Brain microvascular endothelial cell (primary cell): Measurements from ENCODE around the gene FAM110D.

Experiments used
- DNase-seq: peaks from one replicate; pipeline ENCODE4 v3.0.0-alpha.2; 2020
- H3K27ac ChIP-seq: fragments of 250-450 bp; sonication (Bioruptor Pico); 2 replicates; pipeline ENCODE4 v1.5.1; 2020; ENCODE audit warnings: mild to moderate bottlenecking, moderate library complexity
- H3K27me3 ChIP-seq: fragments of 250-450 bp; sonication (Bioruptor Pico); replicated peaks from 2 replicates; pipeline ENCODE4 v1.5.1; 2020; ENCODE audit warnings: mild to moderate bottlenecking
- H3K36me3 ChIP-seq: fragments of 250-450 bp; sonication (Bioruptor Pico); replicated peaks from 2 replicates; pipeline ENCODE4 v1.5.1; 2020; ENCODE audit warnings: mild to moderate bottlenecking
- H3K4me3 ChIP-seq: 2 replicates; pipeline ENCODE4 v1.5.1; 2011; ENCODE audit warnings: low read depth, mild to moderate bottlenecking, control low read depth, low read length, moderate library complexity
- in situ Hi-C: cut with HindIII; loops from 2 replicates; pipeline ENCODE4 v1.10.0; 2017; ENCODE audit warnings: low sequenced_read_pairs, low pct_ligation_motif_present
- TF ChIP-seq, protein P1 (sequence below): IDR thresholded peaks from 2 replicates; pipeline ENCODE4 v1.5.1; 2011; ENCODE audit warnings: low read depth, mild to moderate bottlenecking, moderate library complexity, low read length, control low read depth, inconsistent platforms; ENCODE audit errors: missing control alignments

FAM110D gene

GRCh38 chr1:26160527-26161414 lies 1.9 kb downstream of the FAM110D start:
- Histone ChIP-seq H3K27me3 (peaks cover 1% of the 10 kb centered on the region), H3K36me3 (no peaks in the 10 kb centered on the region), H3K4me3 (peak overlapping the region; percentile 46), H3K27ac (no peak overlapping the region)
- TF ChIP-seq, protein P1, sequence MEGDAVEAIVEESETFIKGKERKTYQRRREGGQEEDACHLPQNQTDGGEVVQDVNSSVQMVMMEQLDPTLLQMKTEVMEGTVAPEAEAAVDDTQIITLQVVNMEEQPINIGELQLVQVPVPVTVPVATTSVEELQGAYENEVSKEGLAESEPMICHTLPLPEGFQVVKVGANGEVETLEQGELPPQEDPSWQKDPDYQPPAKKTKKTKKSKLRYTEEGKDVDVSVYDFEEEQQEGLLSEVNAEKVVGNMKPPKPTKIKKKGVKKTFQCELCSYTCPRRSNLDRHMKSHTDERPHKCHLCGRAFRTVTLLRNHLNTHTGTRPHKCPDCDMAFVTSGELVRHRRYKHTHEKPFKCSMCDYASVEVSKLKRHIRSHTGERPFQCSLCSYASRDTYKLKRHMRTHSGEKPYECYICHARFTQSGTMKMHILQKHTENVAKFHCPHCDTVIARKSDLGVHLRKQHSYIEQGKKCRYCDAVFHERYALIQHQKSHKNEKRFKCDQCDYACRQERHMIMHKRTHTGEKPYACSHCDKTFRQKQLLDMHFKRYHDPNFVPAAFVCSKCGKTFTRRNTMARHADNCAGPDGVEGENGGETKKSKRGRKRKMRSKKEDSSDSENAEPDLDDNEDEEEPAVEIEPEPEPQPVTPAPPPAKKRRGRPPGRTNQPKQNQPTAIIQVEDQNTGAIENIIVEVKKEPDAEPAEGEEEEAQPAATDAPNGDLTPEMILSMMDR, result no peak
- in situ Hi-C loops, result no loop called here
- DNase-seq, result no peak

DNA sequence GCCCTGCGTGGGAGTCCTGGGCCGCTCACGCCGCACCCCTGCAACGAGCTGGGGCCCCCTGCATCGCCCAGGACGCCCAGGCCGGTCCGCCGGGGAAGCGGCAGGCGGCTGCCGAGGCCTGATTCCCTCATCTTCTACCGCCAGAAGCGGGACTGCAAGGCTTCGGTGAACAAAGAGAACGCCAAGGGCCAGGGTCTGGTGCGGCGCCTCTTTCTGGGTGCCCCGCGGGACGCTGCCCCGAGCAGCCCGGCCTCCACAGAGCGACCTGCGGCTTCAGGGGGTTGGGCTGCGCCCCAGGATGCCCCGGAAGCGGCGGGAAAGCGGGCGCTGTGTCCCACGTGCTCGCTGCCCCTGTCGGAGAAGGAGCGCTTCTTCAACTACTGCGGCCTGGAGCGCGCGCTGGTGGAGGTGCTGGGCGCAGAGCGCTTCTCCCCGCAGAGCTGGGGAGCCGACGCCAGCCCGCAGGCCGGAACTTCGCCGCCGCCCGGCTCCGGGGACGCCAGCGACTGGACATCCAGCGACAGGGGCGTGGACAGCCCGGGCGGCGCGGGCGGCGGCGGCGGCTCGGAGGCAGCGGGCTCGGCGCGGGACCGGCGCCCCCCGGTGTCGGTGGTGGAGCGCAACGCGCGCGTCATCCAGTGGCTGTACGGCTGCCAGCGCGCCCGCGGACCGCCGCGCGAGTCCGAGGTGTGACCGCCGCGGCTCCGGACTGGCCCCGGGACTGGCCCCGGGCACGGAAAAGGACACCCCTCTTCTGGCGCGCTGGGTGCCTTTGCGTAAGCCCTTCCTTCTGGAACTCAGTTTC lies 2.7 kb downstream of the FAM110D start:
- H3K36me3 ChIP-seq, result no peaks in the 10 kb centered on the region
- peak overlapping the region; percentile 46 for H3K4me3 ChIP-seq
- DNase-seq, result no peak
- H3K27me3 ChIP-seq, result no peaks in the 10 kb centered on the region
- TF ChIP-seq, protein P1, result no peak
- H3K27ac ChIP-seq, result no peak overlapping the region
- in situ Hi-C loops, result no loop called here

GRCh38 chr1:26162220-26162709 lies 3.4 kb downstream of the FAM110D start:
- Histone ChIP-seq H3K27me3 (no peaks in the 10 kb centered on the region), H3K27ac (no peak overlapping the region), H3K36me3 (no peaks in the 10 kb centered on the region), H3K4me3 (peak overlapping the region; percentile 41)
- TF ChIP-seq, protein P1, result no peak
- DNase-seq, result no peak
- in situ Hi-C loops, result no loop called here

DNA sequence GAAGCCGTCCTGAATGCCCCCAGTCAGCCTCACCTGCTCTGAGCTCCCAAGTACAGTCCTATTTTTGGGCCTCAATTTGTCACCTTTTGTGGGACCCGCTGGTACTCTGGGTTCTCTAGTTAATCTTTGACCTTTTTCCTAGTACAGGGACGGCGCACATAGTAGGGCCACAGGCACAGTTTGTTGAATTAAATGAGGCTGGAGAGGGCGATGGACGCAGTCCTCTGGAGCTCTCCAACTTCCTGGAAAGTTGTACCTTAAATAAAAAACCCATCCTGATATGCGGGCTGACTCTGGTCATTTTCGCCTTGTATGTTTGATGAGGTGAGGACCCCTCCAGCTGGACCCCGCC lies 4.8 kb downstream of the FAM110D start:
- in situ Hi-C loops, result no loop called here
- Histone ChIP-seq H3K27ac (no peak overlapping the region), H3K27me3 (no peaks in the 10 kb centered on the region)

DNA sequence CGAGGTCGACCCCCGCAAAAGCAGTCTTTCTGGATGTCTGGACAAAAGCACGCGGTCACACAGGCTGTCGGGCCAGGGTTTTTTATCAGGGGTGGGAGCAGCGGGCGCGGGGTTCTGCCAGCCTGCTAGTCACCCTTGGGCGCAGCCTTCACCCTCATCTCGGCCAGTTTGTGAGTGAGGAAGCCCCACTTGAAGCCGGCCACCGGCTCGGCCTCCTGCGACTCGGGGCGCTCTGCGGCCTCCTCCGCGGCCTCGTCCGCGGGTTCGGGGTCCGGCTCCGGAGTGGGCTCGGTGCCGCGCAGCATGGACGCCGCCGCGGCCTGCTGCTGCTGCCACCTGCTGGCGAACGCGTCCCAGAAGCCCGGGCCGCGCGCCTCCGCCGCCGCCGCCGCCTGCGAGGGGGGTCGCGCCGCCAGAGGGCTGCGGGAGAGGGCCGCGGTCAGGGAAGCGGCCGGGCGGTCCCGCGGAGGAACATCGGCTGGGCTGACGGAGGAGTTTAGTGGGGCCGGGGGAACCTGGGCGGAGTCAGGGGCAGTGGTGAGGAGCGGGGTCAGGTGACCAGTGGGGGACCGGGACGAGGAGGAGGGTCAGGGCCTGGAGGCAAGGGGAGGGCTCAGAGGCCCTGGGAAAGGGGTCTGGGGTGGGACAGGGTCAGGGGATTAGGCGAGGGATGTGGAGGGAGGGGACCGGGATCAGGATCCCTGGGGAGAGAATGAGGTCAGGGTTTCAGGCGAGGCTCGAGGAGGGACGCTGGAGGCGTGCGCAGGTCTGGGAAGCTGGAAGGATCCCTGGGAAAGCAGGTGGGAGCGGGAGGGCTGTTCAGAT lies 5.4 kb downstream of the FAM110D start:
- no peaks in the 10 kb centered on the region for H3K27me3 ChIP-seq
- TF ChIP-seq, protein P1, result peak; percentile 37
- in situ Hi-C loops, result no loop called here
- no peak for DNase-seq
- H3K4me3 ChIP-seq, result peak overlapping the region; percentile 38
- H3K27ac ChIP-seq, result no peak overlapping the region
- no peaks in the 10 kb centered on the region for H3K36me3 ChIP-seq

More for the DNA sequence above, 4.8 kb downstream of the FAM110D start:
- Histone ChIP-seq H3K4me3 (no peak overlapping the region), H3K36me3 (no peaks in the 10 kb centered on the region)
- no peak for DNase-seq
- TF ChIP-seq, protein P1, result no peak
